GM19025 (cell line): Measurements from ENCODE around the gene CAMK4.
A peak's percentile ranks its signal among the peaks of the same experiment; 100 is the strongest.
"Not testable (repeated sequence)": the region's sequence is repeated elsewhere in the genome, so short reads cannot be mapped to it uniquely, and the experiment has no call there.

ENCODE experiments used
- ATAC-seq: cut with Tn5 transposase; IDR thresholded peaks from one replicate; pipeline ENCODE4 v1.9.1; 2021; ENCODE audit warnings: mild to moderate bottlenecking, low read depth, moderate library complexity; ENCODE audit not compliant: unreplicated experiment

CAMK4 gene

DNA sequence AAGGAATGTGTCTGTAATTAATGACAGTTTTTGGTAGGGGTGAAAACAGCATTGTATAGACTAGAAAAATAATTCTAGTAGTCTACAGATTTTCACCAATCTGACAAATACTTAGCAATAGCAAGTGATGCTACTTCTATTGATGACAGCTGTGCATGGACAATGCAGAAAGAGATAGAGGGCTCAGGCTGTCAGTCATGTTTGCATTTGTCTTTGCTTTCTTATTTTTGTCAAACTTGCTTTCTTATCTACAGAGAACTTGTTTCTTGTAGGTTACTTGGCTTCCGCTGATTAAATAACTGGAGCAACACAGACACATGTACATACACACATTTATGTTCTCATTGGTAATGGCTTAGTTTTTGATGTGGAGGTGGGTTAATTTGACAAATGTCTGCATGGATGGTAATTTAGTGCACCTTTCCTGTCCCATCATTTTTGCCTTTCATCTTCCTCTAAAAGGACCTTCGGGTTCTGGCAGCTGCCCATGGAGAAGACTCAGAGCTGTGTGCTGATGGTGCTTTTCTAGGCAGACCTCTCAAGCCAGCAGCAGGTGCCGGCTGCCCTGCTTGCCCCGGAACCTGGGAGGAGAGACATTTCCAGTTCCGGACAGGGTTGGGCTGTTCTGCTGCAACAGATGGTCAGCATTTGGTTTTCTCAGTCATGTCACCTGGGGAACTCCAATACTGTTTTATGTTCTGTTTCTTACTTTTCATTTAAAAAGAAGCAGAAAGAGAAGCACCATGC, 28.8 kb downstream of the CAMK4 start:
- ATAC-seq = peak; percentile 75

DNA sequence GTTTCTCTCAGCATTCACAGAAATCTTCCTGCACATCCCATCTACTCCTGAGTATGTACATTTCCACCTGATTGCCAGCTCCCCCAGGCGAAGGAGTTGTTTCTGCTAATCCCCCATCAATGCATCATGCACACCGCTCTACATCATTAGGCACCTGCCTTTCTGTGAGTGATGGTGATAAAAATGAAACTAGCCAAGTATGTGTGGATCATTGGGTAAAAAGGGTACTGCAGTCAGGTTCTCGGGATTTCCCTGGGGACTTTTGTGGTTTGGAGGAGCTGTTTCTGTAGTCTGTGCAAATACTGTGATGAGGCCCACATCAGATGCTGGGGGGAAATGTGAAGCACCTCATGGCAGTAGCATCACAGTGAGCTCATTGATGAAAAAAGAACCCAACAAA, 30.4 kb downstream of the CAMK4 start:
- peak; percentile 81 for ATAC-seq

DNA sequence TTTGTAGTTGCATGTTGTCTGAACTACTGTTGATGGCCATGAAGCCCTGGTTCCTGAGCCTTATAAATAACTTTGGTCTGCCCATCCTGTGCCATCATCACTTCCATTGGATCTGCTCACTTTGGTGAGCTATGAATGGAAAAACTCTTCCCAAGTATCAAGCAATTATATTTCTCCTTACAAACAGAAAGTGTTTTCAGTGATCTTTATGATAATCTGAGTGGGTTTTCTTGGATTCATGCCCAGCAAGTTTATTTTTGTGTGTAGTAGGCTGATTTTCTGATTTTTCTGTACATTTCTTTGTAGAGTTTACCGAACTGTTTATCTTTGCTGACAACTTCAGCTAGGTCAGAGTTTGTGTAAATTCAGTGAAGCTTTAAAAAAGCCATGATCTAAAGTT, 31.0 kb downstream of the CAMK4 start:
- ATAC-seq = peak; percentile 1

DNA sequence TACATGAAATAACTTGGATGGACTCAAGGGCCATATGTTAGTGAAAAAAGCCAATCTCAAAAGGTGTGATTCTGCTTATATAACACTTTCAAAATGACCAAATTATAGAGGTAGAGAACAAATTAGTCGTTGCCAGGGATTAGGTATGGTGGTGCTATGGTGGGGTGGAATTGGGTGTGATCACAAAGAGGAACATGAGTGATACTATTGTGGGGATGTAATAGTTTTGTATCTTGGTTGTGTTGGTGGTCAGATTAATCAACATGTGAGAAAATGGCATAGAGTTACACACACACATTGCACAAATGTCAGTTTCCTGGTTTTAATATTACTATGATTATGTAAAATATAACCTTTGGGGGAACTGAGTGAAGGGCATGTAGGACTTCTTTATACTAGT, 31.9 kb downstream of the CAMK4 start:
- ATAC-seq = no peak

DNA sequence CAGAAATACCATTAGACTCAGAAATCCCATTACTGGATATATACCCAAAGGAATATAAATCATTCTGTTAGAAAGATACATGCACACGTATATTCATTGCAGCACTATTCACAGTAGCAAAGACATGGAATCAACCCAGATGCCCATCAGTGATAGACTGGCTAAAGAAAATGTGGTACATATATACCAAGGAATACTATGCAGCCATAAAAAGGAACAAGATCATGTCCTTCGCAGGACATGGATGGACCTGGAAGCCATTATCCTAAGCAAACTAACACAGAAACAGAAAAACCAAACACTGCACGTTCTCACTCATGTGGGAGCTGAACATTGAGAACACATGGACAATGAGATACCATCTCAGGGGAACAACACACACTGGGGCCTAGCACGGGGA, 33.4 kb downstream of the CAMK4 start:
- ATAC-seq = not testable (repeated sequence)

DNA sequence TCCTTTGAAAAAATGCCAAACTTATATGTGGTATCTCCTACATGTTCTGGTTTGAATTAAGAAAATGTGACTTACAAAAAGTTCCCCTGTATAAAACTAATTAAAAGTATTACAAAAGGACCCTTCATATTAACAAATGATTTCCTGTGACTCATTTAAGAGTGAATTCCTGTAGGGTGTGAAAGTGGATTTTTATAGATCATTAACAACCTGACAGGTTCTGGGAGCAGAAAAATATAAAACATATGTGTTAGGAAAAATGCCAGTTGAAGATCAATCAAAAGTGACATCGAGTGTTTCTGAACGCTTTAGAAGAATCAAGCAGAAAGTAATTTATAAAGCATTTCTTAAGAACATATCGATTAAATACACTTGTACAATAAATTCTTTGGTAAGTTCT, 35.5 kb downstream of the CAMK4 start:
- no peak for ATAC-seq

DNA sequence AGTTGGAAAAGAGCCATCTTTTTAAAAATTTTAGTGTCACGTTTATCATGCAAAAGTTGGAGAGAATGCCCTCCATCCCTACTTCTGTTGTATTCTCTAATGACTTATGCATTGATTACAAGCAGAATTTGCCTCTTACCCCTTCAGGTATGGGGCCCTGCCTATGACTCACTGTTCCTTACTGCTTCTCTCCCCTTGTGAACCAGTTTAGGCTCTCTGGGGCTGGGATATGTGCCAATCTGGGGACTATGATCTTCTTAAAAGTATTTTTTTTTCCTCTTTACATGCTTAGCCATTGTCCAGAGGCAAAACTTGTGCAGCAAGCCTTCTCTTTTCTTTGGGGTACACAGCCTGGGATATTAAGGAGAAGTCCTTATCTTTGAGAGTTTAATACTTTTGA, 37.4 kb downstream of the CAMK4 start:
- ATAC-seq = no peak

DNA sequence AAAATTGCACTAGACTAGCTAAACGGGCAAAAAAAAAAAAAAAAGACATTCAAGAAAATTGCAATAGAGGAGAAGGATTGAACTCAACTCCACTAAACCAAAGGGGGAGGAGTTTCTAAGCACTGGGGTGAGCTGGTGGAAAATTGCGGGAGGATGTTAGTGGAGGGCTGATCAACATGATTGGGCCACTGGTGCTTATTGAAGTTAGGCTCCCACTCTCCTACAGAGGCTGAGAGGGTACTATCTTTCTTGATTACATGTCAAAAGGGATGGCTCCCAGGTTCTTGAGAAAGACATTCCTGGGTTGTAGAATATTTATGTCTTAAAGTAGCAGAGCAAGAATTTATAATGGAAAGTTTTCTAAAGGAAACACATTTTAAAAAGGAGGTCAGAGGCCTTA, 38.0 kb downstream of the CAMK4 start:
- ATAC-seq = no peak

DNA sequence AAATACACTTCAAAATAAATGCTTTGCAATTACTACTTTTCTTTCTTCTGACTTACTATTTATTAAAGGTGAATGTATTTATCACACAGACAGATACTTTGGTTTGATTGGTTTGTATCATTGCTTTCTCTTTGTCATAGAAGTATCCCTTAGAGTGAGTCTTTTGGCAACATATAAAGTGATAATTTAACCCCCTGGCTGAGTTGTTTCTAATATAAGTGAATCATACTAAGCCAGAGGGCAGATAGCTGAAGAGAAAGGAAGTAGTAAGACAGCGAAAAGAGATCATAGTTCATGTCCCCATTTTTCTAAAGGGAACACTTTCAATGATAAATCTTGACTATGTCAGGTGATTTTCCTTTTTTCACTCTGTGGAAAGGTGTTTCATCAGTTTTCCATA, 38.6 kb downstream of the CAMK4 start:
- no peak for ATAC-seq

DNA sequence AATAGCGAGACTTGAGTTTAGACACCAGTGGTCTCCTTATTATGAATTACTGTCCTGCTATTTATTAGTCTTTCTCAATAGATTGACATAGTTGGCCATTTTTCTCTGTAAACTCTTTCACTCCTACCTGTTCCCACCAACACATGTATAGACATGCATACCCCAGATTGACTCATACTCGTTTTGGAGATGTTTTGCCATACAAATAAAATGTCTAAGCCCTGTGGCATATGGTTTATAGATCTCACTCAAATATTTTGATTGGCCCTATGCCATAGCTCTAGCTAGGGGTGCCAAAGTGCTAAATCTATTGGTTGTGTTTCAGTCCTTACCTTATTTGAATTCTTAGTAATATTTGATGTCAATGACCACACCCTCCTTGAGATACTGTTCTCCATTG, 42.3 kb downstream of the CAMK4 start:
- no peak for ATAC-seq

DNA sequence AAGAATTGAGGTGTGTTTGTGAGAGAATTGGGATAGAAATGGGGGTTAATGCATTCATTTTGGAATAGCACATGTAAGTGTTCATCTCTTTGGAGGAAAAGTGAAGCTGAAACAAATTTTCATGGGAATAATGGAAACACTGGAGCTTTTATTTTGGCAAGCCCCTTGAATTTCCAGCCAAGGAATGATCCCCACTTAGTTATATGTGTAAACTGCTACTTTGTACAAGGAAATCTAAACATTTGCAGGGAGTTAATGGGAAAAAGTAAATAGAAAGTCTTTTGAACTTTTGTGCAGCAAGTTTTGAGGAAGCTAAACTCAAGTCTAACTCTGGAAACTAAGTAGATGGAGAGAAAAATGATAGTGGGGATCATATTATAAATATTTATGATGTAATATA, 44.1 kb downstream of the CAMK4 start:
- no peak for ATAC-seq

DNA sequence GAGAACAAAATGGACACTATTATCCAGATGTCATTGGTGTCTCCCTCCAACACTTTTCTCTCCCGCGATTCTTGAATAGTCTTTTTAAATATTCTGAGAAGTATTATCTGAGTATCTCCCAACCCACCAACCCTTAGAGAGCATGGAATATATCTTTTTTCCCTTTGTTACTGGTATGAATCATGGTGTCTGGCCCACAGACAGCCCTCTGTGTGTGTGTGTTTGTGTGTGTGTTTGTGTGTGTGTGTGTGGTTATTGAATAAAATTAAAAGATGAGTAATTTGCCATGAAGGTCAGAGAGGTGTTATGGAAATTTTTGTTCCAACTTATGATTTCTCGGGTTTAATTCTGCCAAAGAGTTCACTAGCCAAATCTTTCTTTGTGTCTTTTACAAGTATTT, 47.7 kb downstream of the CAMK4 start:
- ATAC-seq = no peak

DNA sequence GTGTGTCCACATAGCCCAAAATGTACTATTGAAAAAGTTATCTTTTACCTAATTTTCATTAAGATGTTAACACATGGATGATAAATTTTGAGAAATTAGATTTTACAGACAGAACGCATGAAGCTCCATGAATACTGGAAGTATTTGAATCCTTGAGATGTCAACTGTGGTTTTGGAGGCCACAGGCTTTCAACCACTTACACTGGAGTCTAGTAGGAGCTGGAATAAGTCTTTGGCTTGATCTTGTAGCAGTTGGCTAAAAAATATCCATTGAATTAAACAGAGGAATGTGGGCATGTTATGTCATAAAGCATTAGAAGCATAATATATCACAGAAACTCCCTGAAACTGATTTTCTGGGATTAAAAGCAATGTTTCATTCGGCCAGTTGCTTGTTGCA, 52.9 kb downstream of the CAMK4 start:
- no peak for ATAC-seq

DNA sequence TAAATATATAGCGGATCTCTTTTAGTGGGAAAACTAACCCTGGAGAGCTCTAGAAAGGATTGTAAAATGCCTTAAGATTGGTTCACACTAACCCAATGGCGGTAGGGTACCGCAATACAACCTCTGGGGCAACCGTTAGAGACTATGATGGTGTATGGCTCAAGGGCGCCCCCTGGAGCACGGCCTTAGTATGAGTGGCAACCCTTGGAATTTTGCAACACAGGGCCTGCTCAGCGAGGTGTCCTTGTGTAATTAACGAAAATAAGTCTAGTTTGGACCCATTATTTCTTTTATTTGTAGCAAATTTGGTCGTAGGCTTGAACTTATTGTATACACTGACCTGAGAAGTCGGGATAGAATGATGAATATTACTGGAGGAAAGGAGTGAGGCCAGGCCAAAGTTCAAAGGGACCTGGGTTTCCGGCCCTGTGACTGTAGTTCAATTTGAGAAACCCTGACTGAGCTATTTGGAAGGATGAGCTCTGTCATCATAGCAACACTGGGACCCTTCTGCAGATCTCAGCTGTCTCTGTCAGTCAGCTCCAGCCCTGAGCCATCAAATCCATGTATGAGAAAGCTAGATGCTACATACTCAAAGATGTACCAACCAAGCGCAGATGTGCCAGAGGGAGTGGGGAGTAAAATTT, 54.8 kb downstream of the CAMK4 start:
- ATAC-seq = peak; percentile 84

DNA sequence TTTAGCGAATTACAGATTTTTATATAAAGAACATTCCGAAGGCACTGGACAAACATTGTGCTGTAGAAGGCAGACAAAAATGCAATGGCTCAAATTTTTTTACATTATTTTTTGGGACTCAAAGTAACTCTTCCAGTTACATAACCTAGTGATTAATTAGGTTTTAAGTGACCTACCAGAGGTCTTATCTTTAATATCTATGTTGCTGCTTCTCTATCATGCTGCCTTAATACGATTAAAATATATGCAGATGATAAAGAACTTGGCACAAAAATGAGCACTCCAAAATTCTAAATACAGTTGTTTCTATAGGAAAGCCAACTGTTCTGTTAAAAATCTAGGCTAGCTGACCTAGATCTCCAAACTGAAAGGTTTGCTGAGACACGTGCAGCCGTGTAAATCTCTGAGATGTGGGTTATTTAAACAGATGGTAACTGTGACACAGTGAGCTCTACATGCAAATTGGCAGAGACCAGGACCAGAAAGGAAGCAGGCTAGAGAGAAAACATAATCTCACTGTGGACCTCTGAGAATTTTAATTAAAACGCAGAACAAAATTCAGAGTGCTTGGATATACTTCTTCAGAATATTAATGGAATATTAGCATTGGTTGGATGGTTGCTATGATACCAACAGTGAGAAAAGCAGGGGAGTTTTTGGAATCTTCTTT, 56.2 kb downstream of the CAMK4 start:
- no peak for ATAC-seq

DNA sequence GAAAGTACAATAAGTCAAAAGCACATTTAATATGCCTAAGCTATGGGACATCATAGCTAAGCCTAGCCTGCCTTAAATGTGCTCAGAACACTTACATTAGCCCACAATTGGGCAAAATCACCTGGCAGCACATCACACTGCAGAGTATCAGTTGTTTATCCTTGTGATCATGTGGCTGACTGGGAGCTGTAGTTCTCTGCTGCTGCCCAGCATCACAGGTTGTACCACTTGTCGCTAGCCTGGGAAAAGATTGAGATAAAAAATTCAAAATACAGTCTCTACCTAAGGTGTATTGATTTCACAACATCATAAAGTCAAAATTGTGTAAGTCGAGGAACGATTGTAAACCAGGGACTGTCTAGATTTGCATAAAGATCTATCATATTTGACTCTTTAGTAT, 58.6 kb downstream of the CAMK4 start:
- no peak for ATAC-seq

DNA sequence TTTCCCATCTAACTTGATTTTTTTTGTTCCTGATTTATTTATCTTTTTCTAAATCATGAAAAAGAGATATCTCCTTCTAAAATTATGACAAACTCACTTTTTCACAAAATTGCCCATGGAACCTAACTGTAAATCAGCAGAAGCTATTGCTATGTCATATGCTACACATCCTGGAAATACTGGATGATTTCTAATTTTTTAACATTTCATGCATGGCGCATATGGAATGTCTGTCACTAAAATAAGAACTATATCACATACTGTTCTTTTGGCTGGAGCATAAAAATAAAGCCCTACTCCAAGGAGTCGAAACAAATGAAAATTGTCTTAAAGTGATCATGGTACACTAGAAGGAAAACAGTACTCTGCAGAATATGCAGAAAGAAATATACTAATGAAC, 60.6 kb downstream of the CAMK4 start:
- no peak for ATAC-seq

DNA sequence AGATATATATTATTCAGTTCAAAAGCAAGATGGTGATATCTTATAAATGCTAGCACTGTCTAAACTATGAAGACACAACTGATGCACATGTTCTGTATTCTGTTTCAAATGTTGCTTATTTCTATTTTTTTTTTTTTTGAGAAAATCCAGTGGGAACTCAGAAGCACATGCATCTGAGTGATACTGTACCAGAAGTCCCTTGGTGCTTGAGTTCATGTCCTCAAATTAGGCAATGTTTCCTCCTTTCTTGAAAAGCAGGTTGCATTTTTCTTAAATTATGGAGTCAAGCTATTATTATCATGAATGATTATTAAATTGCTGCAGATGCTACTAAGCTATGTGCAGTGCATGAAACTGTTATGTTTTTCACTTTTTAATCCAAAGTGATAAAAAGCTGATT, 70.4 kb downstream of the CAMK4 start:
- ATAC-seq = no peak

DNA sequence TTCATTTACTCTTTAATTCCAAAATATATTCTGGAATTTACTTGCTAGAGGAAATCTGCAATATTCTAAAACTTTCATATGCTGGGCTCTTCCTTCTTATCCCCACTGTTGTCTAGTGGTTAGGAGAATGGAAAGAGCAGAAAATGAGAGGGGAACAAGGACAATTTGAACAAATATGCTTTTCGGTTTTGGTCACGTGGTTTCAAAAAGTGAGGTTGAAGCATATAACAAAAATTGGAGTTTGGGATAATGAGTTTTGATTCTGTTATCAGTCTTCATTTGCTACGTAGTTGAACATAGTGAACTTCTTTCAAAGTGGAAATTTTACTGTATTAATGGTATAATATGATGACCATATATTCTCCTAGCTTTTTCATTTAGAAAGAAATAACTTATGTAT, 71.5 kb downstream of the CAMK4 start:
- ATAC-seq = no peak

DNA sequence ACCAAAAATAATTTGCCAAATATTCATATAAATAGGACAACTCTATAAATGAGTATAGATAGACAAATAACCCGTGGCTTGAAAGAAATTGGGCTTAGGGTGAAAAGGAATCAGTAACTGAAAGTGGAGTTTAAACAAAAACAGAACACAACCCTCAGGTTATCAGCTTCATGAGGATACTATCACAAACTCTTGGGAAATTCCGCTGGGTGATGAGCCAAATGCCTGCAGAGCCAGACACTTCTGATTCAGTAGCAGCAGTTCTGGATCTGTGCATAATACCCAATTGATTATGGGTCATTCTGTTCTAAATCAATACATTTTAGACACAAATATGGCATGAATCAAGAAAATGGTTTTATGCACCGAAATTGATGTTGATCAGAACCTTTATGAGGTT, 72.4 kb downstream of the CAMK4 start:
- no peak for ATAC-seq

DNA sequence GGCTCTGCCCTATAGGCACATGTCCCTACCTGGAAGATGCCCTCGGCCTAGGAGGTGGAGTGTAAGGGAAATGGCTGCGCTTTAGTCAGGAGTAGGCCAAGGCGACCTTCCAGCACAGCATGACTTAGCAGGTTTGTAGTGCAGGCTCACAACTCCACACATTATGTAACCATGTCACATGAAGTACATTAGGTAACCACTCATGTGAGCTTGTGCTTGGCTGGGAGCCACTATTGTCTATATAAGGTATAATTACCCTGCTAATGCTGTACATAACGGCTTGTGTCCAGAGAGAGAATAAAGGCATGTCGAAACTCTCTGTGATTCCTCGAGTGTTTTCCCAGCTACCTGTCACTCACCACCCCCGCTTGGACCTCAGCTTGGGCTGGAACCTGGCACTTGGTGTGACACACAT, 74.9 kb downstream of the CAMK4 start:
- no peak for ATAC-seq
